Pulmonary artery endothelial cell (primary cell): Measurements from ENCODE around the gene TAP1. TPM values are rescaled to one million over a fixed set of nuclear protein-coding genes. Genes with fewer than 3 reads are reported as not detected.

ENCODE experiments used
- DNase-seq: peaks from one replicate; pipeline ENCODE4 v3.0.0-alpha.2; 2011; ENCODE audit warnings: low read depth, low spot score
- total RNA-seq: library from RNA; depleted of rRNA; stranded (reverse); fragments of >200 nt; gene quantifications from 2 replicates; pipeline ENCODE4 v1.2.3, GENCODE V29; 2014

TAP1 gene
- total RNA-seq, 1 donor from 2014 or later, result 43.2 TPM

- no peak for DNase-seq
These were observed 53.8 kb downstream of the TAP1 start for GRCh38 chr6:32799740-32800139.

GRCh38 chr6:32799168-32799567 lies 54.3 kb downstream of the TAP1 start:
- no peak for DNase-seq

GRCh38 chr6:32796848-32797776 lies 56.4 kb downstream of the TAP1 start:
- DNase-seq, result no peak

Other genes starting within 250 kb of the TAP1 start
- not detected in 2 replicates for gene HLA-DQA1, start 216.3 kb downstream of the TAP1 start, total RNA-seq
- gene HLA-DQB1, start 187.0 kb downstream of the TAP1 start, total RNA-seq, result not detected in 2 replicates
- gene HLA-DQA2, start 112.3 kb downstream of the TAP1 start, total RNA-seq, result not detected in 2 replicates
- gene HLA-DQB2, start 90.2 kb downstream of the TAP1 start, total RNA-seq, result not detected in 2 replicates
- 0.49 TPM in 1 of 2 replicates, not detected in the other for gene HLA-DOB, start 36.7 kb downstream of the TAP1 start, total RNA-seq
- gene TAP2, start 15.0 kb downstream of the TAP1 start, total RNA-seq, result 35.9 and 45.6 TPM in 2 replicates
- gene PSMB8, start 9.7 kb downstream of the TAP1 start, total RNA-seq, result 83.1 and 93.6 TPM in 2 replicates
- gene PSMB9, start 488 bp upstream of the TAP1 start, total RNA-seq, result 28.0 and 53.5 TPM in 2 replicates
- gene HLA-DMB, start 87.3 kb upstream of the TAP1 start, total RNA-seq, result 0.07 TPM in 1 of 2 replicates, not detected in the other
- 0.26 and 0.46 TPM in 2 replicates for gene HLA-DMA, start 99.4 kb upstream of the TAP1 start, total RNA-seq
- gene BRD2, start 114.9 kb upstream of the TAP1 start, total RNA-seq, result 52.1 and 77.0 TPM in 2 replicates
- gene HLA-DOA, start 155.9 kb upstream of the TAP1 start, total RNA-seq, result not detected in 2 replicates
- gene HLA-DPA1, start 219.9 kb upstream of the TAP1 start, total RNA-seq, result 1.4 TPM in 1 of 2 replicates, not detected in the other
- 0.46 and 10.3 TPM in 2 replicates for gene HLA-DPB1, start 222.3 kb upstream of the TAP1 start, total RNA-seq